Medulla oblongata (tissue), 1 donor: ENCODE data around the gene SLC5A10.

Source experiments
- DNase-seq: peaks from one replicate; pipeline ENCODE4 v3.0.0-alpha.2; 2015; ENCODE audit errors: extremely low spot score

SLC5A10 gene

GRCh38 chr17:19002805-19003542, 51.0 kb downstream of the SLC5A10 start:
- DNase-seq, result no peak

- no peak for DNase-seq
Observed at GRCh38 chr17:19003543-19004420, 51.8 kb downstream of the SLC5A10 start.

GRCh38 chr17:19004421-19005136, 52.6 kb downstream of the SLC5A10 start, which contains the start of gene FAM83G:
Gene FAM83G, minus strand, starts transcription at chr17:19004764. Its CDS starts 723 bp downstream, at chr17:19004041.
- DNase-seq, result no peak

GRCh38 chr17:19005137-19005773, 53.3 kb downstream of the SLC5A10 start:
- DNase-seq, result no peak

GRCh38 chr17:19005789-19006430, 53.9 kb downstream of the SLC5A10 start:
- DNase-seq, result no peak

GRCh38 chr17:19006698-19007097, 54.7 kb downstream of the SLC5A10 start:
- no peak for DNase-seq

- DNase-seq, result no peak
Observed at GRCh38 chr17:19009970-19010369, 58.0 kb downstream of the SLC5A10 start.

GRCh38 chr17:19010729-19011505, 59.0 kb downstream of the SLC5A10 start:
- no peak for DNase-seq

GRCh38 chr17:19011581-19011980, 59.6 kb downstream of the SLC5A10 start:
- DNase-seq, result no peak

GRCh38 chr17:19012171-19013080, 60.5 kb downstream of the SLC5A10 start:
- DNase-seq, result no peak

- DNase-seq, result no peak
Observed at GRCh38 chr17:19013226-19013625, 61.3 kb downstream of the SLC5A10 start.

- no peak for DNase-seq
Observed at GRCh38 chr17:19013806-19014627, 62.1 kb downstream of the SLC5A10 start.

GRCh38 chr17:19014628-19015215, 62.8 kb downstream of the SLC5A10 start:
- DNase-seq, result no peak

GRCh38 chr17:19015428-19015827, 63.5 kb downstream of the SLC5A10 start:
- no peak for DNase-seq

GRCh38 chr17:19016297-19016696, 64.3 kb downstream of the SLC5A10 start:
- no peak for DNase-seq

GRCh38 chr17:19016881-19017280, 64.9 kb downstream of the SLC5A10 start:
- no peak for DNase-seq

GRCh38 chr17:19017401-19017800, 65.4 kb downstream of the SLC5A10 start:
- DNase-seq, result no peak
